OCI-M2 (cell line): ENCODE measurements around the gene CLHC1.
"Not testable (repeated sequence)": the region's sequence is repeated elsewhere in the genome, so short reads cannot be mapped to it uniquely, and the experiment has no call there.

ENCODE experiments used
- DNase-seq: peaks from one replicate; lab custom pipeline; 2025; ENCODE audit not compliant: unreplicated experiment; lab: John Stamatoyannopoulos, UW

The CLHC1 gene

DNA sequence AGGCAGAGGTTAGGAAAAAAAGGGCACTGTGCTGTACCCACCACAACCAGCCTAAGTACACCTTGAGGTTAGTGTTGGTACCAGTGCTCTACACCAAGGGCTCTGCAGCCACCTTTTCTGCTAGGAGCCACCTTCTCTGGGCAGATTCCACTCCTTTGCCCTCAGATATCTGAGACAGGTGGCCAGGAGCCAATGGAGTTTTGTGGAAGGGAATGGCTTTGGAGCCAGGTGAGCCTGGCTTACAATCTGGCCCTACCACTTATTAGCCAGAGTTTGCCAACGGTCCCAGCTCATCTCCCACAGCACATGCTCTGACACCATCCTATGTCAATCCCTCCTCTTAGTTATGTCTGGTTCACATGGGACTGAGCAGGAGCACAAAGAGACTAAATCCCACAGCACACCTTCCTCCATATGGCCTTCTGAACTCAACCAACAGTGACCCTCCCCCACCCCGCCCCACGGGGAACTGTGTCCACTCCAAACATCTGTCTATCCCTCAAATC lies 77.5 kb downstream of the CLHC1 start:
- no peak for DNase-seq

- no peak for DNase-seq
These were observed 78.4 kb downstream of the CLHC1 start for GRCh38 chr2:55153584-55154299.

GRCh38 chr2:55152475-55153412 lies 79.3 kb downstream of the CLHC1 start:
- no peak for DNase-seq

DNA sequence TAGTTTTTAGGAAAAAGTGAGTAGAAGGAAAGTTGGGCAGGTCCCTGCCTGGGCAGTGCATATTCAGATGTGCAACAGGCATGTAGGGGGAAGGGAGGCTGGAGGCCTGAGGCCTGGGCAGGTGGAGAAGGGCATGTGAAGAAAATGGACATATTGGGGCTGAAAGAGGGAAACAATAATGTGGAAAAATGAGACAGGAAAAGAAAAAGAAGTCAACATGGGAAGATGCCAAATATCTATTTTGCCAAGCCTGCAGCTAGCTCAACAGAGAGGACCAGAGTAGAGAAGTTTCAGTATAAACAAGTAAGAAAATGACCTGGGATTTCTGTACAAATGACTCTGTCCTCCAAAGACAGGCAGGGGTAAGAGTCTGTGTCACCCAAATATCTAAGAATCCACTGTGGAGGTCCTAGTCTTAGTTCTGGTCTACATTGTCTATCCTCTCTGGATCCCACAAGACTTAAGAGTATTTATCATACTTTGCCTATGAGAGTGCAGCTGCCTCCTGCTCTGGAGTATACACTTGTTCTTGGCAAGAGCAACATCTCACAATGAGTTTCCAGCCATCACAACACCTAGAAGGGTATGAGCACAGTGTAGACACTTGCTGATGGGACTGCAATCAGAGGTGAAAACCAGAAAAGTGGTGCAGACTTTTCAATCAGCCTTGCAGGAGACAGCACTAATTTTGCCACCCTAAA lies 80.2 kb downstream of the CLHC1 start:
- no peak for DNase-seq

- no peak for DNase-seq
These were observed 81.3 kb downstream of the CLHC1 start for GRCh38 chr2:55150834-55151233.

DNA sequence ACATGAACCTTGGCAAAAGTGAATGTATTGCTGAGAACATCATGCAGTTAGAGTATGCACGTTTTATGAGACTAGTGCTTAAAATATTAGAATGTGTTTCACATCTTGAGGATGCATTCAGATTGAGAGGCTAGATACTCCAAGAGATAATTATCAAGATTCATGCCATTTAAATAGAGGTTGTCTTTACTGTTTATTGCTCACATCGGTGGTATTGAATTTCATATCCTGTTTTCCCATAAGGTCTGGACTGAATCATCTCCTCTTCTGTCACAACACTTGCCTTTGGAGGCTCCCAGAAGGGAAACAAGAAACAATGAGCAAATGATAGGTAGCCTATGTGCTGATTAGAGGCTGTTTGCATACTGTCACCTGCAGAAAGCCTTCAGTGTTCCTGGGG lies 83.8 kb downstream of the CLHC1 start:
- no peak for DNase-seq

DNA sequence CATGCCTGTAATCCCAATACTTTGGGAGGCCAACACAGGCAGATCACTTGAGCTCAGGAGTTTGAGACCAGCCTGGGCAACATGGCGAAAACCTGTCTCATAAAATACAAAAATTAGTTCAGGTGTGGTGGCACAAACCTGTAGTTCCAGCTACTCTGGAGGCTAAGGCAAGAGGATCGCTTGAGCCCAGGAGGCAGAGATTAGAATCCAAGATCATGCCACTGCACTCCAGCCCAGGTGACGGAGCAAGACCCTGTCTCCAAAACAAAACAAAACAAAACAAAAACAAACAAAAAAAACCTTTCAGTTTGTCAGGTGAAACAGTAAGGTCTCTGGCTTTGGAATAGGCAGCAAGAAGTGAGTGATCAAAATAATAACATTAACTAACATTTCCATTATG lies 84.6 kb downstream of the CLHC1 start:
- DNase-seq, result no peak

DNA sequence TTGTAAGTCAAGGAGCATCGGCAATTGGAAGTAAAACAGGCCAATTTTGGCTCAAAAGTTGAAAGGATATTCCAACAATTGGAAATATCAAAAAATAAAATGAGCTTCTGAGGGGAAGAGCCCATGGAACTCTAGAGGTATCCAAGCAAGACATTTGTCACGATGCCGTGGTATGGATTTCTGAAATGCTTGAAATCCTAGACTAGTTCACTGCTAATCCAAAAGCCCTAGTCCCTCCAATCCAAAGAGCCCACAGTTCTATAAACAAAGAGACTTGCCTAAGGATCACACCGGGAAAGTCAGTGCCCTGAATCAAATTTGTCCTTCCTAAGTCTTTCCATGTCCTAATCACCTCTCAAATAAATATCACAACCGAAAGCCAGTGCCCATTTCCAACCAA lies 85.1 kb downstream of the CLHC1 start:
- no peak for DNase-seq

GRCh38 chr2:55146263-55146662 lies 85.8 kb downstream of the CLHC1 start:
- no peak for DNase-seq

DNA sequence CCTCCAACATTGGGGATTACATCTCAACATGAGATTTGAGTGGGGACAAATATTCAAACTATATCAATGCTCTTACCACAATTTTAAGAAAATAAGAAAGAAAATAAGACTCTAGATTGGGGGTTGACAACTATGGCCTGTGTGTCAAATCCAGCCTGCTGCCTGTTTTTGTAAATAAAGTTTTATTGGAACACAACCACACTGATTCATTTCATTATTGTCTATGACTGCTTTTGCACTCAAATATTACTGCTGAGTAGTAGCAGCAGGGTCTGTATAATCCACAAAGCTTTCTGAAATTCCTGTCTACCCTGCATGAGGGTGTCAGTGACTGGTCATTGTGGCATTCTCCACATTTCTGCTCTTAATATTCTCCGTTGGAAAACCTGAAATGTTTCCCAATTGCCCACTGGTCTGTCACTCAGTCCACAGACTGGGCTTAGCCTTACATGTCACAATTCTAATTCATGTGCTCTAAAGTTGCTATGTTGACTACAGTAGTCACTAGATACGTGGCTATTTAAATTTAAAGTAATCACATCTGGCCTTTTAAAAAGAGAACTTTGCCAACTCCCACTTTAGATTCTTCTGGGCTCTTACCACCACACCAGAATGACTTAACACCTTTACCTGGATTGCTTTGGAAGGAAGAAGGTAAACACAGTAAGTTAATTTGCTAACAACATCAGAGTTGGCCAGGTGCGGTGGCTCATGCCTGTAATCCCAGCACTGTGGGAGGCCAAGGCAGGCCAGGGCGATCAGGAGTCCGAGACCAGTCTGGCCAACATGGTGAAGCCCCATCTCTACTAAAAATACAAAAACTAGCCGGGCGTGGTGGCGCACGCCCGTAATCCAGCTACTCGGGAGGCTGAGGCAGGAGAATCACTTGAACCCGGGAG lies 86.9 kb downstream of the CLHC1 start:
- DNase-seq, result no peak

DNA sequence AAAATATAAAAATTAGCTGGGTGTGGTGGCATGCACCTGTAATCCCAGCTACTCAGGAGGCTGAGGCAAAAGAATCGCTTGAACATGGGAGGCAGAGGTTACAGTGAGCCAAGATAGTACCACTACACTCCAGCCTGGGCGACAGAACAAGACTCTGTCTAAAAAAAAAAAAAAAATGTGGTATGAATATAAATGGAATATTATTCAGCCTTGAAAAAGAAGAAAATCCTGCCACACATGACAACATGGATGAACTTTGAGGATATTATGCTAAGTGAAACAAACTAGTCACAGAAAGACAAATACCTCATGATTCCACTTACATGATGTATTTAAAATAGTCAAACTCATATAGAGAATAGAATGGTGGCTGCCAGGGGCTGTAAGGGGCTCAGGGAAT lies 88.4 kb downstream of the CLHC1 start:
- DNase-seq, result not testable (repeated sequence)

DNA sequence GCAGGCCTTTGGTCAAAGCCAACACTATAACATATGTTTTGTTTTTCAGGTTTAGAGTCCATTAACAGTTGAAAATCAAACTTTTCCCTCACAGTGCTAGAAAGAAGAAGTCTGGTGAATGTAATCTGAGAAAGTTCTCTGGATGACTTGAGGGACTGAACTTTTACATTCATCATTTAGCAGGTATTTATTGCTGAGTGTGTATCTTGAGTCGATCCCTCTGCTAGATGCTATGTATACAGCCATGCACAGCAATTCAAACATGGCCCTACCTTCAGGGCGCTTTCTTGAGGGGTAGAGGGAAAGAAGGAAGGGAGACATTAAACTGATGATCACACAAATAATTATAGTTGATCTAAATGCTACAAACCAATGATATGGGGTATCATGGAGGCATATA lies 89.6 kb downstream of the CLHC1 start:
- no peak for DNase-seq

- no peak for DNase-seq
These were observed 90.3 kb downstream of the CLHC1 start for GRCh38 chr2:55141572-55142413.

GRCh38 chr2:55140316-55141219 lies 91.5 kb downstream of the CLHC1 start:
- DNase-seq, result no peak

- DNase-seq, result no peak
These were observed 92.8 kb downstream of the CLHC1 start for GRCh38 chr2:55139305-55139704.

- no peak for DNase-seq
These were observed 93.2 kb downstream of the CLHC1 start for GRCh38 chr2:55138882-55139229.

- no peak for DNase-seq
These were observed 93.8 kb downstream of the CLHC1 start for GRCh38 chr2:55138014-55138881.
